Head of caudate nucleus (tissue), 42 donors: Measurements from ENCODE around the gene NBEA.
"Not testable (repeated sequence)": the region's sequence is repeated elsewhere in the genome, so short reads cannot be mapped to it uniquely, and the experiment has no call there.

ENCODE experiments used
- DNase-seq, 42 donors: peaks; one replicate each; pipeline versions ENCODE4 v3.0.0 to v3.0.0-alpha.2; 2020 to 2021; ENCODE audit warnings: mixed read lengths in 7 of 42
- intact Hi-C: fragments of 100-400 bp; cut with DNase I; formaldehyde crosslinking; loops from one replicate; pipeline ENCODE4 v1.15.0; 2022

Gene NBEA, protein sequence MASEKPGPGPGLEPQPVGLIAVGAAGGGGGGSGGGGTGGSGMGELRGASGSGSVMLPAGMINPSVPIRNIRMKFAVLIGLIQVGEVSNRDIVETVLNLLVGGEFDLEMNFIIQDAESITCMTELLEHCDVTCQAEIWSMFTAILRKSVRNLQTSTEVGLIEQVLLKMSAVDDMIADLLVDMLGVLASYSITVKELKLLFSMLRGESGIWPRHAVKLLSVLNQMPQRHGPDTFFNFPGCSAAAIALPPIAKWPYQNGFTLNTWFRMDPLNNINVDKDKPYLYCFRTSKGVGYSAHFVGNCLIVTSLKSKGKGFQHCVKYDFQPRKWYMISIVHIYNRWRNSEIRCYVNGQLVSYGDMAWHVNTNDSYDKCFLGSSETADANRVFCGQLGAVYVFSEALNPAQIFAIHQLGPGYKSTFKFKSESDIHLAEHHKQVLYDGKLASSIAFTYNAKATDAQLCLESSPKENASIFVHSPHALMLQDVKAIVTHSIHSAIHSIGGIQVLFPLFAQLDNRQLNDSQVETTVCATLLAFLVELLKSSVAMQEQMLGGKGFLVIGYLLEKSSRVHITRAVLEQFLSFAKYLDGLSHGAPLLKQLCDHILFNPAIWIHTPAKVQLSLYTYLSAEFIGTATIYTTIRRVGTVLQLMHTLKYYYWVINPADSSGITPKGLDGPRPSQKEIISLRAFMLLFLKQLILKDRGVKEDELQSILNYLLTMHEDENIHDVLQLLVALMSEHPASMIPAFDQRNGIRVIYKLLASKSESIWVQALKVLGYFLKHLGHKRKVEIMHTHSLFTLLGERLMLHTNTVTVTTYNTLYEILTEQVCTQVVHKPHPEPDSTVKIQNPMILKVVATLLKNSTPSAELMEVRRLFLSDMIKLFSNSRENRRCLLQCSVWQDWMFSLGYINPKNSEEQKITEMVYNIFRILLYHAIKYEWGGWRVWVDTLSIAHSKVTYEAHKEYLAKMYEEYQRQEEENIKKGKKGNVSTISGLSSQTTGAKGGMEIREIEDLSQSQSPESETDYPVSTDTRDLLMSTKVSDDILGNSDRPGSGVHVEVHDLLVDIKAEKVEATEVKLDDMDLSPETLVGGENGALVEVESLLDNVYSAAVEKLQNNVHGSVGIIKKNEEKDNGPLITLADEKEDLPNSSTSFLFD (N-terminal part only)

DNA sequence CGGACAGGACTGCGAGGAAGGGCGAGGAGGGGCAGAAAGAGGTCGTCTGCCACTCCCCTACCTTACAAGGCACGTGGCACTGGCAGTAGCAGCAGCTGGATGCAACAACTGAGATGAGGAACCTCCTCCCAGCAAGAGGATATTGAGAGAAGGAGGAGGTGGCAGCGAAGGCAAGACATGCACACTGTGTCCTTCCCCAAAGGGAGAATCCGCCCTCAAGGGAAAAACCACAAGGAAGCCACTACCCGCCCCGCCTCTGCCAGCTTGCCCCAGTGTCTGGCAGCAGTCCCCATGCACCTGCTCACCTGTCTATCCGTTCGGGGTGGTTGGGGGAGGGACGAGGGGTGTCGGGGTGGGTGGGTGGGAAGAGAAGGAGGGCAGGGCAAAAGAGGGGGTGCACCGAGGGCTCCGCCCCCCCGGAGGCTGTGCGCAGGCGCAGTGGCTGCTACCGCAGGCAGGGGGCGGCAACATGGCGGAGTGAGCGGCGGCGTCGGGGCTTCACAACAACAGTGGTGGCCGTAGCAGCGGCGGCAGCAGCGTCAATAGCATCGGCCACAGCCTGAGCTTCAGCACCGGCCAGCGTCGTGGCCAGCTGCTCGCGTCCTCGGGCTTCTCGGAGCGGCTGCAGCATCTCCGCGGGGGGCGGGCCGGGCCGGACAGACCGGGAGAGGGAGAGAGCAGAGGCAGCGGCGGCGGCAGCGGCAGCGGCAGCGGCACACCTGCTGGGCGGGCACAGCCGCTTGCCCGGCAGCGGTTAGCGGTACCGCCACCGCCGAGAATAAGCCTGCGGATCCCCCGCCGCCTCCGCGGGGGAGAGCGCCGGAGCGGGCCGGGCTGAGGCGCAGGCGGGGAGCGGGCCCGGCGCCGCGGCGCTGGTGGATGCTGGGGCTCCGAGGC is at the start of gene NBEA:
Gene NBEA, plus strand, starts transcription at position 436 of the 897 bp plus-strand sequence. CDS start 551 bp downstream, outside the sequence.
- intact Hi-C loops = loop anchor here (10.0 kb wide), 1 partner anchor 203 kb away; no protein-coding TSS in a partner anchor
- peak; percentile 49 to 93 (median 86) for DNase-seq

DNA sequence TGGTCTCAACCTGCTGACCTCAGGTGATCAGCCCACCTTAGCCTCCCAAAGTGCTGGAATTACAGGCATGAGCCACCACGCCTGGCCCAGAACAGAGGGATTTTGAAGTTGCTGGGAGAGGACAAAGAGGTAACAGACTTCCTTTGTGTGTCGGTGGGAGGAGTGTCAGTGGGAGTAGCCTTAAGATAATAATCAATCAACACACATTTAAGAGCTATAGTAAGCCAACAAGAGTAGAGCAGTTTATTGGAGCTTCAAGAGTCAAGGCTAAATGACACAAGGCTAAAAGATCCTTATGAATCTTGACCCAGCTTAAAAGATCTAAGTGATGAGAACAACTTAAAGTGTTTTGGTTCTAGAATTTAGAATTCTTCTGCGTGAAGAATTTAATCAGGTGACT is 47.3 kb upstream of the NBEA start:
- intact Hi-C loops = no loop called here
- no peak for DNase-seq

DNA sequence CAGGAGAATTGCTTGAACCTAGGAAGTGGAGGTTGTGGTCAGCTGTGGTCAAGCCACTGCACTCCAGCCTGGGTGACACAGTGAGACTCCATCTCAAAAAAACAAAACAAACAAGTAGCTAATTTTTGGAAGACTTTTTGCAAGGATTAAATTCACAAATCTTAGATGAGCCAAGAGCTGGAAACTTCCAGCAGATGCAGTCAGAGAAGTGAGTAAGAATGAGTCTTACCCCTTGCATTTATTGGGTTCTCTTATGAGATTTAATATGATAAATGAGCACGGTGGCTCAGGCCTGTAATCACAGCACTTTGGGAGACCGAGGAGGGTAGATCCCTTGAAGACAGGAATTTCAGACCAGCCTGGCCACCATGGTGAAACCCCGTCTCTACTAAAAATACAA is 44.9 kb upstream of the NBEA start:
- no peak for DNase-seq
- intact Hi-C loops = no loop called here

DNA sequence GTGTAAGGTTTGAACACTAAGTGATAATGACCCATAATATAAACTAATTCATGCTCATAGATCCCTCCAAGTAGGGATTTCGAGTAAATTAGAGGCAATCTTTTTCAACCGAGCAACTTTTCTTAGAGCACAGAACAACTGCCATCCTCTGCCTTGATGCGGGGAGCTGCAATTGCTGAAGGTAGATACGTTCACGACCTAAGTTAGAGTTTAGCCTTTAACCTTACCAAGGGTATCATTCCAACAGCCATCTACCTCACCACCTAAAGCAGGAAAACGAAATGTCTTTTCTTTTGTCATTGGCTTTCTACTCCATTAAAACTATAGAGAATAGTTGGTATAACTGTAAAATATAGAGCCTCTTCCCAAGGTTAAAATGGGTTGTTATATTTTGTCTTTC is 42.2 kb upstream of the NBEA start:
- DNase-seq = no peak
- intact Hi-C loops = no loop called here

DNA sequence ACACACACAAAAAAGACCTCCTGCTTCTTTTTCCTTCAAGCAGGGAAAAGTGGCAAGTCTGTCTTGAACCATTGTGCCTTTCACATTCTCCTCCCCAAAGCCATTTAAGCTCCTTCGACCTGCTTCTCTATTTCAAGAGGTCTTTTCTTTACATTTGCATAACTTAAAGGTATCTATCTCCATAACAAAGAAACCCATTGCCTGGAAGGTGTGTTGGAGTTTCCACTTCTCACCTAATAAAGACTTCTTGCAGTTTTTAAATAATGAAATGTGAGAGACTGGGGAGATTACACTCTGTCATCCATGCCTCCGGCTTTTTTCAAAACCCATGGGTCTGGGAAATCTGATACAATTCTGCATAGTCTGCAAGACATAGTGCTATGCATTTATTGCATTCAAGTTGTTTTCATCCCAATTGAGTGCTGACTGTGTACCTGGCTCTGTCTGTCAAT is 41.8 kb upstream of the NBEA start:
- intact Hi-C loops = no loop called here
- no peak for DNase-seq

DNA sequence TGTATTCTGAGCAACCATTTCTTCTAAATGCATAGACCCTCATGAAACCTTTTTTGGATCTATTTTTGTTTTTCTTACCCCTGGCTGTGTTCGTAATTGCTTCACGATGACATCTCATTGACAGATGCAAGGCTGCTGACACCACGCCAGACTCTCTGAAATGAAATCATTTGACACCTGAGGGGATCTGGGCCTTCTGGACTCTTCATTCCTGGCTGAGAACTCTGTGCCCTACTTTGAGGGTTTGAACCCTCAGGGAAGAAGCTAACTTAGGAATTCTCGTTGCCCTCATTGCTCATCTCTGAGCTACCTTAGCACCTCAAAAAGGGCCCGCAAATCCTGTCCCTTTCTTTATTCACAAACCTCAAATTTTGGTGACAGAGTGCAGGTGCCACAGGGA is 40.5 kb upstream of the NBEA start:
- no peak for DNase-seq
- intact Hi-C loops = no loop called here

DNA sequence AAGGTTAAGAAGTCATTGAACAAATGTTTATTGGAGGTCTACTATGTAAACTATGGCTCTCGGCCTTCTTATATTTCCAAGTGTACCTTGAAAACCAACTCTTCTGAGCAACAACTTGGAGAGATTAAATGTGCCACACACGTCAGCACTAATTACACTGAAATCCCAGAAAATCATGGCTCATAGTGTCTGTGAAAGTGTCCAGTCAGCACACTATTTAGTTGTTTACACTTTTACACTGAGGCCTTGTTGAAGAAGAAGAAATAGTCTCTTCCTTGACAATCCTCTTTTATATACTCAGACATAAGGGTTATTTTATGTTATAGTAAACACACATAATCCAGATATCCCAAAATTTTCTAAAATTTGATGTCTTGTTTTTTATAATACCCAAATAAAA is 30.9 kb upstream of the NBEA start:
- intact Hi-C loops = no loop called here
- DNase-seq = no peak

DNA sequence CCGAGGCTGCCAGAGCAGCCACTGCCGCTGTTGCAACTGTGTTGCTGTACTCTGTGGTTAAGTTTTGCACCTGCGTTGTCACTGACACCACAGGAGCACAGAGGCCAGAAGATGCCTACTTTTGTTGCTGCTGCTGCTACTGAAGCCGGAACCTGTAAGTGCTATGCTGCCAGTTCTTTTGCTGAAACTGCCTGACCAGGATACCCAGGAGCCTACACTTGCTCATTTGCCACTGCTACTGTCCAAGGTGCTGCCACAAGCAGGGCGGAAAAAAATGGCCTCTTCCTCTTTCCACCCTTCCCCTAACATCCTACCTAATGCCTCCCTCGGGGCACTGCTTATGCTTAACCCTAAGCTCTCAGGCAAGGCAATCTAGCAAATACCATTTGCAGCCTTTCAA is 29.0 kb upstream of the NBEA start:
- intact Hi-C loops = no loop called here
- DNase-seq = no peak

DNA sequence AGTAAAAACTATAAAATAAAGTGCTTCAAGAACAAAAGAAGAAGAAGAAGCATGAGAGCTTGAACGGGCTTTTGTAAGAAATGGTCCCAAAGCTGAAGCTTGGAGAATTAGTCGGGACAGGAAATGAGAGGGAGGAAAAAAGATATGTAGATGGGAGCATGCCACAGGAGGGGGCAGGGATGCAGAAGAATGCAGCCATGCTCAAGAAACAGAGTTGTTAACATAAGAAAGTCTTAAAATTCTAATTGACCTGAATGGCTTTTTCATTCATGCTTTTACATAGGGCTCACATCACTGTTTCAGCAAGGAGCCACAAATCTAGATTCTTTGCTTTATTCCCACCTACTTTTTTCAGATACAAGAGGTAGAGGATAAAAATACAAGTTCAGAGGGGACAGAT is 27.7 kb upstream of the NBEA start:
- DNase-seq = no peak
- intact Hi-C loops = no loop called here

DNA sequence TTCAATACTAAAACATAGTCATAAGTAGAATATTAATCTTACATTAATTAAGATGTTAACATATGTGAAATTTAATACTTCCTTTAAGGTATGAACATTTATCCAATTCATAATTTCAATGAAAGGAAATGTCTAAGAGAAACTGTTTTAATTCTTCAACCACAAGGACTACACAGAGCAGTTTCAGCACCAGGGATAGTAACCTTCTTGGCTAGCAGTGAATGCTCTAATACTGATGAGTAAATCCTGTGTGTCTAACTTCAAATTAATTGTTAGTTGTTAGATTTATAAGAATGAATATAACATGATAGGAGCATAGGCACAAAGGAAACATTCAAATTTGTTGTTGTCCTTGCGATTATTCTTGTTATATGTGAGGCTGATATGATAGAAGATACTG is 15.6 kb upstream of the NBEA start:
- intact Hi-C loops = no loop called here
- DNase-seq = no peak

DNA sequence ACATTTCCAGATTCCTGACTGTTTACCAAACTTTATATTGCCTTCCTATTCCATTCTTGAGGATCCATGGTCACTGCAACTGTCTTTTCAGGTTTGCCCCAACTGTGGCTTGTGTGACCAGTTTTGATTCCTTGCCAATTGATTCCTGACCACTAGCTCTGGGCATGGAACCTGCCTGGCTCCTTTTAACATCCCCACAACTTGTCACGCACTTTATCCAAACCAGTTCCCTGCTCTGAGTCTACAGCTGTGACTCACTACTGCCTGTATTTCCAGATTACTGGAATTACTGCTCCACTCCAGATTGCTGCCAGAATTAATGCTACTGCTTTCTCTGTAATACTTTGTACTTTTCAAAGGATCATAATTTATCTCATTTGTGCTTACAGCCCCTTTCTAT is 13.4 kb upstream of the NBEA start:
- intact Hi-C loops, DNase-seq: not testable (repeated sequence)

DNA sequence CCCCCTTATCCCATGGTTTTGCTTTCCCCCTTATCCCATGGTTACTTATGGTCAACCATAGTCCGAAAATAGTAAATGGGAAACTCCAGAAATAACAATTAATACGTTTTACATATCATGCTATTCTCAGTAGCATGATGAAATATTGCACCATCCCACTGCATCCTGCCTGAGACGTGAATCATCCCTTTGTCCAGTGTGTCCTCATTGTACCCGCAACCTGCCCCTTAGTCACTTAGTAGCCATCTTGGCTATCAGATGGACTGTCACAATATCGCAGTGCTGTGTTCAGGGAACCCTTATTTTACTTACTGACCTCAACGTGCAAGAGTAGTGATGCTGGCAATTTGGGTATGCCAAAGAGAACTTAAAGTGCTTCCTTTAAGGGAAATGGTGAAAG is 10.5 kb upstream of the NBEA start:
- no peak for DNase-seq
- intact Hi-C loops = no loop called here

DNA sequence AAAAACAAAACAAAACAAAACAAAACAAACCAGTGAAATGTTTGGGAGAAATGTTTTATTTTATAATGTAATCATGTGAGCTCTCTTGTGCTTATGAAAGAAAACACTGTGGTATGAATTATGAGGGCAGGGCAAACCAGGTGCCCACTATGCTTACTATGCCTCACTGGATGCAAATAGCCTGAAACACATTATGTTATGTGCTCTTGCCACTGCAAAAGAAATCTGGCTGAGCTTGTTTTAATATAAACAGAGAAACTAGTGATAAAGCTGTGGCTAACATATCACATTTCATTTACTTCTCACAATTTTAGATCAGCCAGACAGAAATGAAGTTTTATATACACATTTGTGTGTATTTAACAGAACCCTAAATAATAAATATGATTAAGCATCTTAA is 8.7 kb upstream of the NBEA start:
- DNase-seq = no peak
- intact Hi-C loops = no loop called here

DNA sequence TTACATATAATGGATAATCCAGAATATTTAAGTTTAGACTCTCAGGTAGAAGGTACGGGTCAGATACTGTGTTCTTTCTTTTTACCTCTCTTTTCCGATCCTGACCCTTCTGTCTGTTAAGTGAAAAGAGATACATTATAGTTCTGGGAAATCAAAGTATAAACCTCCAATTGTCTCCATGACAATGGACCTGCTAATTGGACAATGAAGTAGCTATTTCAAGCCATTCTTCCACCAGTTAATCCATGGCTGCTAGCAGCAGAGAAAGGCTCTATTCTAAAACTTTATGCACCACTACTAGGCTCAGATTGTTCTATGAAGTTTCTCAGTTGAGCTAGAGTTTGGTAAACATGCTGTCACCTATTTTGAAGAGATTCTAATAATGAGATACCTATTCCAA is 8.3 kb upstream of the NBEA start:
- DNase-seq = no peak

DNA sequence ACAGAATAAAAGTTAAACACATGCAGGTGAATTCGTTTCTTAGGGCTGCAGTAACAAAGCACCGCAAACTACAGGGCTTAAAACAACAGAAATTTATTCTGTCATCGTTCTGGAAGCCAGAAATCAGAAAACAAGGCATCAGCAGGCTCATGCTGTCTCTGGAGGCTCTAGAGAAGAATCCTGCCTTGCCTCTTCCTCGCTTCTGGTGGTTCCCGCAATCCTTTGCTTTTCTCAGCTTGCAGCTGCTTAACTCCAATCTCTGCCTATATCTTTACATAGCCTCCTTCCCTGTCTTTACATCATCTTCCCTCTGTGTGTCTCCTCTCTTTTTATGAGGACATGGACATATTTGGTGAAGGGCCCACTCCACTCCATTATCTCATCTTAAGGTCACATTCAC is 6.2 kb upstream of the NBEA start:
- DNase-seq = no peak
- intact Hi-C loops = no loop called here

More for the DNA sequence above, 8.3 kb upstream of the NBEA start:
- intact Hi-C loops = no loop called here

DNA sequence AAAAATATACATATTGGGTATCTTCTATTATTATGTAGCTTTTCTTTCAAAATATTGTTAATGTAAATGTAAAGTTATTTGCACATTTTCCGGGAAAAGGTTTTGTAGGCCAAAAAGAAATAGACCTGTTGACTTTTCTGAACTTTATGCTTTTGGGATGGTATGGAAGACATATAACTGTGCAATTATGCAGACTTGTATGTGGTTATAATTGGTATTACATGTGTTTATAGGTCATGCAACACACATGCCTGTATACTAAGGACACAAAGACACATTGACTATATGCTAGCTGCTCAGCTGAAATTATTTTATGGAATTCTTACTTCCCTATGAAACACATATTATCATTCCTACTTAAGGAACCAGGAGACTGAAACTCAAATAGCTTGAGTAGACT is 2.3 kb upstream of the NBEA start:
- intact Hi-C loops = loop anchor here (10.0 kb wide), 1 partner anchor 205 kb away; no protein-coding TSS in a partner anchor
- no peak for DNase-seq

DNA sequence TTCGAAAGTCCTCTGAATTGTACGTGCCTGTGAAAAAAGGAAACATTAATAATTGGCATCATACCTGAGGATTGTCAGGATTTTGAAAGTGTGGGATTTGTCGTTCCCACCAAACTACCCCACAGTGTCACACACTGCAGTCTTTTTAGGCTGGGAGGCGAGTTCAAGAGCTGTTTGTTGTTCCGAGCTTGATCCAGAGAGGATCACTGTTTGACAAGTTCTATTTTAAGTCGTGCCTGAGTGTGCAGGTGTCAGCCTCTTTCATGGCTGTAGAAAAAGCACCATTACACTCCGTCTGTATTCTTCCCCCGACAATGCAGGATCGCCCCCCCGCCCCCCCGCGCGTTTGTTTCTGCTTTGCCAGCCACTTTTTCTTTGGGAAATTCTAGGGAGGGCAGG is 635 bp upstream of the NBEA start:
- DNase-seq = peak in 25 of 42 donors; percentile 2 to 51 (median 15)
- intact Hi-C loops = loop anchor here (10.0 kb wide), 1 partner anchor 203 kb away; no protein-coding TSS in a partner anchor

DNA sequence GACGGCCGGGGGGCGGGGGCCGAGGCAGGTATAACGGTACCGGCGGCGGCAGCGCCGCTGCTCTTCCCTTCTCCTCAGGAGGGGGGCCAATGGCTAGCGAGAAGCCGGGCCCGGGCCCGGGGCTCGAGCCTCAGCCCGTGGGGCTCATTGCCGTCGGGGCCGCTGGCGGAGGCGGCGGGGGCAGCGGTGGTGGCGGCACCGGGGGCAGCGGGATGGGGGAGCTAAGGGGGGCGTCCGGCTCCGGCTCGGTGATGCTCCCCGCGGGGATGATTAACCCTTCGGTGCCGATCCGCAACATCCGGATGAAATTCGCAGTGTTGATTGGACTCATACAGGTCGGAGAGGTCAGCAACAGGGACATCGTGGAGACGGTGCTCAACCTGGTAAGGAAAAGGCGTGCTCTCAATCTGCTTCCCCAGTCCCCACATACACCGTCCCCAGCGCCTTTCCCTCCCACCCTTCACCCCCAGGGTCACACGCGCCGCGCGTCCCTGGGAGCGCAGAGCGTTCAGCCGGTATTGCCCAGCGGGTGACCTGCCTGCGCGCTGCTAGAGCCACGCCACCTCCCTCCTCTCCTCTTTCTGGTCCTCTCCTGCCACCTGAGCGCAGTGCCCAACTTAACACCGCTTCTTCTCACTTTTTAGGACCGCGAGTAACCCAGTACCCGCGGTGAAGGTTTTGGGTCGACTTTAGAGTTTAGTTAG is 814 bp downstream of the NBEA start:
- peak in 40 of 42 donors; percentile 9 to 56 (median 31) for DNase-seq
- intact Hi-C loops = loop anchor here (10.0 kb wide), 1 partner anchor 202 kb away; no protein-coding TSS in a partner anchor
